Esophagus muscularis mucosa (tissue), 4 donors: ENCODE results near the gene WWC1.

Experiments used
- CTCF ChIP-seq, 3 experiments: fragments of 200-600 bp in 2 of 3; fragments of 450-650 bp in 1 of 3; sonication (generic) in 2 of 3; IDR thresholded peaks; one replicate each; pipeline ENCODE4 v1.5.1; 2017 to 2019; ENCODE audit warnings: antibody characterized with exemption in 3 of 3, mild to moderate bottlenecking in 2 of 3, moderate library complexity in 1 of 3
- EP300 ChIP-seq: sonication (generic); formaldehyde crosslinking; IDR thresholded peaks from one replicate; pipeline ENCODE4 v1.6.1; 2017; ENCODE audit warnings: antibody characterized with exemption
- POLR2A ChIP-seq: fragments of 450-650 bp; IDR thresholded peaks from one replicate; pipeline ENCODE4 v1.6.1; 2017; ENCODE audit warnings: antibody characterized with exemption, moderate library complexity, mild to moderate bottlenecking, low read depth
- POLR2AphosphoS5 ChIP-seq, 2 donors: sonication (generic); formaldehyde crosslinking; IDR thresholded peaks; one replicate each; pipeline ENCODE4 v1.6.1; 2017; ENCODE audit warnings: antibody characterized with exemption in 2 of 2

DNA sequence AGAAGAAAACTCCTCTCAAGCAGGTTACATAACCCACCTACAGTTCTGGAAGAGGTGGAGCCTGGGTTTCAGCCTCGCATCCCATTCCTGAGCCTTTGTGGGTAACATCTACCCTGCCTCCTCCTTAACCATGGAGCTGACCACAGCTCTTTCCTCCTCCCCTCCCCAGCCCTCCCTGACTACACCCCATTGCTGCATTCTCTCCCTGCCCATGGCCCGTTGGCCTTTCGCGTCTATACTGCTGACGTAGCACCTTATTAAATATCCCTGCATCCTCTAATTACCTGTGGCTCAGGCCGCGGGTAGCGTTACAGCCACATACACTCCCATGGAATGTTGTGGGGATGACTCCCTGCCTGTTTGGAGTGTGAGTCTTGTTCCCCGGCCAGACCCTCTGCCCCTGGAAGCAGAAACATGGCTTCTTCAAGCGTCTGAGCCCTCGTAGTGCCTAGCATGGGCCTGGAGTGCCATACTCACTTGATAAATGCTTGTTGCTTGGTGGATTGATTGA, 72.8 kb downstream of the WWC1 start:
- TF ChIP-seq POLR2AphosphoS5 (IDR thresholded peaks at IDR 0.05) (no peak), CTCF (IDR thresholded peaks at IDR 0.05) (no peak), POLR2A (no peak), EP300 (no peak)
